Calu3 (cell line): ENCODE measurements around the gene RGS17. TPM values are rescaled to one million over a fixed set of nuclear protein-coding genes. Genes with fewer than 3 reads are reported as not detected.

Experiments used
- BruUV-seq: library from RNA; stranded (reverse); fragments of 400-500 nt; replicated peaks from 2 replicates; lab custom pipeline; 2021; lab: Mats Ljungman, UMichigan
- CTCF ChIA-PET: fragments of 300-600 bp; sonication (Branson Sonifier 250); formaldehyde crosslinking; loops from one replicate; lab custom pipeline; 2022; ENCODE audit warnings: antibody characterized with exemption; lab: Charles Lee
- DNase-seq: peaks from one replicate; pipeline ENCODE4 v3.0.0; 2022
- H3K27ac Mint-ChIP-seq: one replicate; pipeline ENCODE4 v1.8.0; 2022; ENCODE audit warnings: mixed read lengths; ENCODE audit not compliant: unreplicated experiment
- H3K27me3 Mint-ChIP-seq: one replicate; pipeline ENCODE4 v1.8.0; 2022; ENCODE audit warnings: mixed read lengths; ENCODE audit not compliant: unreplicated experiment
- H3K36me3 Mint-ChIP-seq: one replicate; pipeline ENCODE4 v1.8.0; 2022; ENCODE audit warnings: mild to moderate bottlenecking, moderate library complexity, mixed read lengths; ENCODE audit not compliant: insufficient read depth, unreplicated experiment
- H3K4me1 Mint-ChIP-seq: one replicate; pipeline ENCODE4 v1.8.0; 2022; ENCODE audit warnings: mild to moderate bottlenecking, low read depth, mixed read lengths; ENCODE audit not compliant: unreplicated experiment
- H3K4me3 Mint-ChIP-seq: one replicate; pipeline ENCODE4 v1.8.0; 2022; ENCODE audit warnings: mild to moderate bottlenecking, low read depth, moderate library complexity, mixed read lengths; ENCODE audit not compliant: unreplicated experiment
- H3K9me3 Mint-ChIP-seq: one replicate; pipeline ENCODE4 v1.8.0; 2022; ENCODE audit warnings: low read depth, mixed read lengths; ENCODE audit not compliant: unreplicated experiment
- intact Hi-C: fragments of 100-400 bp; cut with micrococcal nuclease; formaldehyde crosslinking; loops from one replicate; pipeline ENCODE4 v1.10.0; 2022; ENCODE audit not compliant: unreplicated experiment
- total RNA-seq: library from RNA; stranded (reverse); gene quantifications from 2 replicates; pipeline ENCODE4 v1.2.3, GENCODE V29; 2022
- TF ChIP-seq, protein P1 (sequence below): fragments of 200-600 bp; IDR thresholded peaks from one replicate; pipeline ENCODE4 v1.8.0; 2022; ENCODE audit warnings: antibody characterized with exemption; ENCODE audit not compliant: unreplicated experiment

The RGS17 gene
- total RNA-seq, 1 experiment from 2014 or later, result 0.78 TPM

DNA sequence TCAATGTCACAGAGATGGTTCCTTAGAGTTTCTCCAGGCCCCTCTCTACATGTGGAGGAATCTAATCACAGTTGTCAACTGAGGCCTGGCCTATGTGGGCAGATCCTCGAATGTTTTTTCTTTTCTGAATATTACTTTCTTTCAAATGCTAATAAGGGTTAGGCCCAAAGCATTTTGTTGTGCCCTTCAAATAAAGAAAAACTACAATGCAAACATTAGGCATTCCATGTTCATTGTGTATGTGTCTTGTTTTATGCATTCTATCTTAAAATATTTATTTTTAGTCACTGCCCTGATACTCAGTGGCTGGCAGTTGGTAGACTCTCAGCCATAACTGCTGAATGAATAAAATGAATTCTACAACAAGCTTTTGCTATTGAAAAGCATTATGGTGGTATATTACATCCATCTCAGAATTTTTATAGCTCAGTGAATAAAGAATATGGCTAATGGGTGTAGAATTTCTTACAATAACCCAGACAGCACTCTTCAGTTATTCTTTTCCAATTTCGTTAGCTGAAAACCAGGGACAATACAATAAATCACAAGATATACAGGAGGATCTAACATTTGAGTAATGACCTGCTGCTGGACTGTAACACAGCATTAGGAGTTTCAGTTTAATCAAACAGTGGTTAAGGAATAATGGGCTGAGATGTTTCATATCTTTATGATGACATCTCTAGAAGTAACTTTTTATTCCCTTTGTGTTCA lies 28.3 kb downstream of the RGS17 start:
- Mint-ChIP-seq H3K36me3 (no peaks in the 10 kb centered on the region), H3K27ac (no peak overlapping the region), H3K27me3 (no peaks in the 10 kb centered on the region), H3K9me3 (no peaks in the 10 kb centered on the region), H3K4me1 (peaks cover 10% of the 10 kb centered on the region), H3K4me3 (no peak overlapping the region)
- CTCF ChIA-PET, result no interaction called here
- intact Hi-C loops, result no loop called here
- no peak for DNase-seq
- TF ChIP-seq, protein P1, sequence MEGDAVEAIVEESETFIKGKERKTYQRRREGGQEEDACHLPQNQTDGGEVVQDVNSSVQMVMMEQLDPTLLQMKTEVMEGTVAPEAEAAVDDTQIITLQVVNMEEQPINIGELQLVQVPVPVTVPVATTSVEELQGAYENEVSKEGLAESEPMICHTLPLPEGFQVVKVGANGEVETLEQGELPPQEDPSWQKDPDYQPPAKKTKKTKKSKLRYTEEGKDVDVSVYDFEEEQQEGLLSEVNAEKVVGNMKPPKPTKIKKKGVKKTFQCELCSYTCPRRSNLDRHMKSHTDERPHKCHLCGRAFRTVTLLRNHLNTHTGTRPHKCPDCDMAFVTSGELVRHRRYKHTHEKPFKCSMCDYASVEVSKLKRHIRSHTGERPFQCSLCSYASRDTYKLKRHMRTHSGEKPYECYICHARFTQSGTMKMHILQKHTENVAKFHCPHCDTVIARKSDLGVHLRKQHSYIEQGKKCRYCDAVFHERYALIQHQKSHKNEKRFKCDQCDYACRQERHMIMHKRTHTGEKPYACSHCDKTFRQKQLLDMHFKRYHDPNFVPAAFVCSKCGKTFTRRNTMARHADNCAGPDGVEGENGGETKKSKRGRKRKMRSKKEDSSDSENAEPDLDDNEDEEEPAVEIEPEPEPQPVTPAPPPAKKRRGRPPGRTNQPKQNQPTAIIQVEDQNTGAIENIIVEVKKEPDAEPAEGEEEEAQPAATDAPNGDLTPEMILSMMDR, result no peak
- no TSS peak for BruUV-seq

GRCh38 chr6:153101461-153101860 lies 29.6 kb downstream of the RGS17 start:
- Mint-ChIP-seq H3K9me3 (no peaks in the 10 kb centered on the region), H3K36me3 (no peaks in the 10 kb centered on the region), H3K4me1 (peaks cover 10% of the 10 kb centered on the region), H3K27me3 (no peaks in the 10 kb centered on the region), H3K4me3 (no peak overlapping the region), H3K27ac (no peak overlapping the region)
- TF ChIP-seq, protein P1, result no peak
- no peak for DNase-seq
- CTCF ChIA-PET, result no interaction called here
- no TSS peak for BruUV-seq
- intact Hi-C loops, result no loop called here

GRCh38 chr6:153099636-153100035 lies 31.4 kb downstream of the RGS17 start:
- no peak overlapping the region for H3K4me3 Mint-ChIP-seq
- intact Hi-C loops, result no loop called here

GRCh38 chr6:153096792-153097191 lies 34.3 kb downstream of the RGS17 start:
- BruUV-seq, result no TSS peak
- Mint-ChIP-seq H3K27me3 (no peaks in the 10 kb centered on the region), H3K27ac (no peak overlapping the region), H3K9me3 (no peaks in the 10 kb centered on the region), H3K4me1 (no peaks in the 10 kb centered on the region), H3K4me3 (no peak overlapping the region), H3K36me3 (no peaks in the 10 kb centered on the region)
- TF ChIP-seq, protein P1, result no peak
- intact Hi-C loops, result no loop called here
- CTCF ChIA-PET, result no interaction called here
- DNase-seq, result no peak

More at GRCh38 chr6:153099636-153100035, 31.4 kb downstream of the RGS17 start:
- CTCF ChIA-PET, result no interaction called here
- Mint-ChIP-seq H3K4me1 (peaks cover 6% of the 10 kb centered on the region), H3K36me3 (no peaks in the 10 kb centered on the region), H3K27ac (no peak overlapping the region), H3K9me3 (no peaks in the 10 kb centered on the region), H3K27me3 (no peaks in the 10 kb centered on the region)
- TF ChIP-seq, protein P1, result no peak
- no peak for DNase-seq
- BruUV-seq, result no TSS peak
